Esophagus muscularis mucosa (tissue), 4 donors: ENCODE results near the gene ATRIP. TPM values are rescaled to one million over a fixed set of nuclear protein-coding genes. Genes with fewer than 3 reads are reported as not detected.

Experiments
- DNase-seq: peaks from one replicate; pipeline ENCODE4 v3.0.0-alpha.2; 2017; ENCODE audit errors: extremely low spot score
- H3K27ac ChIP-seq, 4 donors: fragments of 200-600 bp; sonication (generic); replicated peaks in 1 of 4; 1 replicate in 3 of 4; 2 replicates in 1 of 4; pipeline ENCODE4 v1.5.1; 2016 to 2019; ENCODE audit warnings: mild to moderate bottlenecking in 1 of 4
- H3K27me3 ChIP-seq, 4 donors: fragments of 200-600 bp; sonication (generic); one replicate each; pipeline versions ENCODE4 v1.5.1 to v1.6.0; 2016 to 2019
- H3K36me3 ChIP-seq, 4 donors: fragments of 200-600 bp; sonication (generic); one replicate each; pipeline ENCODE4 v1.5.1; 2016 to 2019
- H3K4me1 ChIP-seq, 4 donors: fragments of 200-600 bp; sonication (generic); one replicate each; pipeline ENCODE4 v1.5.1; 2016 to 2019
- H3K4me3 ChIP-seq, 4 donors: fragments of 200-600 bp; sonication (generic); 1 replicate in 2 of 4; 2 replicates in 2 of 4; pipeline ENCODE4 v1.5.1; 2016 to 2019; ENCODE audit warnings: mild to moderate bottlenecking in 4 of 4, moderate library complexity in 1 of 4
- H3K9me3 ChIP-seq, 4 donors: fragments of 200-600 bp; sonication (generic); 1 replicate in 3 of 4; 2 replicates in 1 of 4; pipeline ENCODE4 v1.5.1; 2016 to 2019
- EP300 ChIP-seq: sonication (generic); formaldehyde crosslinking; IDR thresholded peaks from one replicate; pipeline ENCODE4 v1.6.1; 2017; ENCODE audit warnings: antibody characterized with exemption
- POLR2A ChIP-seq: fragments of 450-650 bp; IDR thresholded peaks from one replicate; pipeline ENCODE4 v1.6.1; 2017; ENCODE audit warnings: antibody characterized with exemption, moderate library complexity, mild to moderate bottlenecking, low read depth
- POLR2AphosphoS5 ChIP-seq, 2 donors: sonication (generic); formaldehyde crosslinking; IDR thresholded peaks; one replicate each; pipeline ENCODE4 v1.6.1; 2017; ENCODE audit warnings: antibody characterized with exemption in 2 of 2
- WGBS: methylation state at CpG from one replicate; pipeline ENCODE4 v1.1.5; 2018; 5-methylcytosine and 5-hydroxymethylcytosine counted together
- intact Hi-C: fragments of 100-400 bp; cut with DNase I; formaldehyde crosslinking; loops from one replicate; pipeline ENCODE4 v1.15.1; 2023
- total RNA-seq, 4 donors: library from RNA; depleted of rRNA; stranded (reverse); fragments of >200 nt; gene quantifications; one replicate each; pipeline versions ENCODE4 v1.1.0 to v1.2.1, GENCODE V29; 2016
- TF ChIP-seq, protein P1 (sequence below), 3 experiments: fragments of 200-600 bp in 2 of 3; fragments of 450-650 bp in 1 of 3; sonication (generic) in 2 of 3; IDR thresholded peaks; one replicate each; pipeline ENCODE4 v1.5.1; 2017 to 2019; ENCODE audit warnings: antibody characterized with exemption in 3 of 3, mild to moderate bottlenecking in 2 of 3, moderate library complexity in 1 of 3

ATRIP gene
- total RNA-seq, 4 donors from 2014 or later: 4.2 to 8.5 (median 5.3) TPM

DNA sequence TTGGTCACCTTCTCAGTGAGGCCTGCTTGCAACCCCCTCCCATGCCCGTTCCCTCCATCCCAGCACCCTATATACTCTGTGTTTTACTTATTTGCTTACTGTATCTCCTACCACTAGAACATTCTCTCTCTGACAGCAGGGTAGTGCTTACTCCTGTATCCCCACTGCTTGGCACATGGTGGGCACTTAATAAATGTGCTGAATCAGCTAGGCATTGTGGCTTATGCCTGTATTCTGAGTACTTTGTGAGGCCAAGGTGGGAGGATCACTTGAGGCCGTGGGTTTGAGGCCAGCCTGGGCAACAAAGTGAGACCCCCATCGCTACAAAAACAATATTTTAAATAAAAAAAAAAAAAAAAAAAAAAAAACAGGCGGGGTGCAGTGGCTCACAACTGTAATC, 65.0 kb downstream of the ATRIP start:
- Histone ChIP-seq H3K36me3 (no peaks in the 10 kb centered on the region), H3K9me3 (no peaks in the 10 kb centered on the region), H3K27me3 (no peaks in the 10 kb centered on the region), H3K4me1 (peaks cover 0 to 7% (median 0%) of the 10 kb centered on the region in 4 donors), H3K4me3 (no peak overlapping the region), H3K27ac (no peak overlapping the region)
- intact Hi-C loops: no loop called here
- TF ChIP-seq POLR2A (no peak), EP300 (no peak)
- TF ChIP-seq, protein P1, sequence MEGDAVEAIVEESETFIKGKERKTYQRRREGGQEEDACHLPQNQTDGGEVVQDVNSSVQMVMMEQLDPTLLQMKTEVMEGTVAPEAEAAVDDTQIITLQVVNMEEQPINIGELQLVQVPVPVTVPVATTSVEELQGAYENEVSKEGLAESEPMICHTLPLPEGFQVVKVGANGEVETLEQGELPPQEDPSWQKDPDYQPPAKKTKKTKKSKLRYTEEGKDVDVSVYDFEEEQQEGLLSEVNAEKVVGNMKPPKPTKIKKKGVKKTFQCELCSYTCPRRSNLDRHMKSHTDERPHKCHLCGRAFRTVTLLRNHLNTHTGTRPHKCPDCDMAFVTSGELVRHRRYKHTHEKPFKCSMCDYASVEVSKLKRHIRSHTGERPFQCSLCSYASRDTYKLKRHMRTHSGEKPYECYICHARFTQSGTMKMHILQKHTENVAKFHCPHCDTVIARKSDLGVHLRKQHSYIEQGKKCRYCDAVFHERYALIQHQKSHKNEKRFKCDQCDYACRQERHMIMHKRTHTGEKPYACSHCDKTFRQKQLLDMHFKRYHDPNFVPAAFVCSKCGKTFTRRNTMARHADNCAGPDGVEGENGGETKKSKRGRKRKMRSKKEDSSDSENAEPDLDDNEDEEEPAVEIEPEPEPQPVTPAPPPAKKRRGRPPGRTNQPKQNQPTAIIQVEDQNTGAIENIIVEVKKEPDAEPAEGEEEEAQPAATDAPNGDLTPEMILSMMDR (IDR thresholded peaks at IDR 0.05): no peak
- DNase-seq: no peak
- 93% methylated on average over 4 of the region's 4 CpGs for WGBS

DNA sequence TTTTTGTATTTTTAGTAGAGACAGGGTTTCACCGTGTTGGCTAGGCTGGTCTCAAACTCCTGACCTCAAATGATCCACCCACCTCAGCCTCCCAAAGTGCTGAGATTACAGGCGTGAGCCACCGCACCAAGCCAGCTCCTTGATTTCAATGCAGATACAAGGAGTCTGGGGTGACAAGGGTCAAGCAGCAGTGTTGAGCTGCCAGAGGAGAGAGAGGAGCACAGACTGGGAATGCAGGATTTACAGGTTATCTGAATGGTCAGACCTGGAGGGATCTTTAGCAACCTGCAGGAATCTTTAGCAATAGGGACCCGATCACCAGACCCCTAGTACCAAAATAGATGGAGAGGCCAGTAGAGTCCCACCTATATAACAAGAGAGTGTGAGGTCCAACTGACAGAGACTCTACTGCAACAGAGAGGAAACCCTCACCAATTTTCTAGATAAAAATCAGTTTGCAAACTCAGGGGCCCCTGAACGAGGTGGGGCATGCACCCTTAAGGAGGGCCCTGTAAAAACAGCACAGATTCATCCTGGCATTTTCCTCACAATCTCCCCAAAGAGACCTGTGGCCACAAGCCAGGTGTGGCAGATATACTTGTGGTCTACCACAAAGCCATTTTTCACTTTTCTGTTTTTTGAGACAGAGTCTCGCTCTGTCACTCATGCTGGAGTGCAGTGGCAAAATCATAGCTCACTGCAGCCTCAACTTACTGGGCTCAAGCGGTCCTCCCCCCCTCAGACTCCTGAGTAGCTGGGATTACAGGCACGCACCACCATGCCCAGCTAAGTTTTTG, 68.1 kb downstream of the ATRIP start:
- intact Hi-C loops: no loop called here
- no peaks in the 10 kb centered on the region for H3K4me1 ChIP-seq
- peaks cover 0 to 9% (median 3%) of the 10 kb centered on the region in 4 donors for H3K36me3 ChIP-seq
- no peak overlapping the region for H3K27ac ChIP-seq
- no peak for TF ChIP-seq POLR2AphosphoS5 (IDR thresholded peaks at IDR 0.05)
- WGBS: 93% methylated on average over 7 of the region's 8 CpGs
- H3K4me3 ChIP-seq: no peak overlapping the region
- H3K27me3 ChIP-seq: no peaks in the 10 kb centered on the region
- no peaks in the 10 kb centered on the region for H3K9me3 ChIP-seq
- DNase-seq: no peak

Other genes with a start within 250 kb of the ATRIP start
- gene CAMP, start 223.2 kb upstream of the ATRIP start, total RNA-seq: under 1 TPM in 2 of 4 donors, not detected in 2; 0.65 to 0.83 TPM
- gene ZNF589, start 205.6 kb upstream of the ATRIP start, total RNA-seq: 1 to 10 TPM; 5.4 to 9.3 (median 7.2) TPM
- gene NME6, start 145.4 kb upstream of the ATRIP start, total RNA-seq: 10 to 100 TPM; 16.2 to 29.7 (median 24.3) TPM
- not detected for gene SPINK8, start 113.1 kb upstream of the ATRIP start, total RNA-seq
- gene FBXW12, start 74.5 kb upstream of the ATRIP start, total RNA-seq: under 1 TPM in 1 of 4 donors, not detected in 3; 0.65 TPM
- 100 to 1,000 TPM; 120 to 200 (median 152) TPM for gene PLXNB1, start 16.7 kb upstream of the ATRIP start, total RNA-seq
- 10 to 100 TPM; 15.6 to 26.6 (median 23.0) TPM for gene CCDC51, start 6.6 kb upstream of the ATRIP start, total RNA-seq
- 100 to 1,000 TPM; 167 to 270 (median 205) TPM for gene TMA7, start 6.5 kb upstream of the ATRIP start, total RNA-seq
- gene SHISA5, start 57.4 kb downstream of the ATRIP start, total RNA-seq: 100 to 1,000 TPM; 101 to 158 (median 148) TPM
- gene PFKFB4, start 110.1 kb downstream of the ATRIP start, total RNA-seq: 1 to 10 TPM; 1.8 to 2.9 (median 1.9) TPM
- gene UCN2, start 117.0 kb downstream of the ATRIP start, total RNA-seq: not detected
- gene COL7A1, start 148.6 kb downstream of the ATRIP start, total RNA-seq: 1 to 10 TPM; 1.2 to 2.9 (median 2.1) TPM
- 100 to 1,000 TPM; 265 to 340 (median 295) TPM for gene UQCRC1, start 162.9 kb downstream of the ATRIP start, total RNA-seq
- gene TMEM89, start 175.0 kb downstream of the ATRIP start, total RNA-seq: not detected
- 10 to 100 TPM in 2 of 4 donors, 1 to 10 TPM in 2; 6.1 to 11.7 (median 8.8) TPM for gene SLC26A6, start 188.7 kb downstream of the ATRIP start, total RNA-seq
- gene CELSR3, start 216.1 kb downstream of the ATRIP start, total RNA-seq: 1 to 10 TPM in 1 of 4 donors, under 1 TPM in 3; 0.33 to 1.3 (median 0.63) TPM
- gene NCKIPSD, start 239.2 kb downstream of the ATRIP start, total RNA-seq: 10 to 100 TPM; 18.9 to 34.7 (median 29.1) TPM